GM18873 (cell line): Measurements from ENCODE around the gene GPR34.
"Not testable (repeated sequence)": the region's sequence is repeated elsewhere in the genome, so short reads cannot be mapped to it uniquely, and the experiment has no call there.

ENCODE experiments used
- ATAC-seq: cut with Tn5 transposase; IDR thresholded peaks from one replicate; pipeline ENCODE4 v1.9.1; 2021; ENCODE audit warnings: mild to moderate bottlenecking, moderate library complexity, moderate number of reproducible peaks; ENCODE audit not compliant: unreplicated experiment, low FRiP score

GPR34 gene

GRCh38 chrX:41692162-41692749, 3.5 kb downstream of the GPR34 start:
- ATAC-seq = no peak

GRCh38 chrX:41693024-41693423, 4.3 kb downstream of the GPR34 start:
- no peak for ATAC-seq

GRCh38 chrX:41695426-41695825, 6.7 kb downstream of the GPR34 start:
- ATAC-seq = no peak

GRCh38 chrX:41703574-41704029, 14.8 kb downstream of the GPR34 start:
- no peak for ATAC-seq

GRCh38 chrX:41705042-41705441, 16.3 kb downstream of the GPR34 start:
- ATAC-seq = no peak

- ATAC-seq = no peak
Measured at GRCh38 chrX:41705680-41706374, 17.1 kb downstream of the GPR34 start.

GRCh38 chrX:41707218-41707617, 18.4 kb downstream of the GPR34 start:
- ATAC-seq = no peak

GRCh38 chrX:41708486-41708885, 19.7 kb downstream of the GPR34 start:
- ATAC-seq = no peak

- no peak for ATAC-seq
Measured at GRCh38 chrX:41711021-41711667, 22.4 kb downstream of the GPR34 start.

GRCh38 chrX:41716222-41716621, 27.4 kb downstream of the GPR34 start:
- ATAC-seq = no peak

GRCh38 chrX:41716767-41717473, 28.1 kb downstream of the GPR34 start:
- ATAC-seq = no peak

- no peak for ATAC-seq
Measured at GRCh38 chrX:41718481-41719235, 29.9 kb downstream of the GPR34 start.

- not testable (repeated sequence) for ATAC-seq
Measured at GRCh38 chrX:41719610-41720009, 30.8 kb downstream of the GPR34 start.

GRCh38 chrX:41720125-41720779, 31.5 kb downstream of the GPR34 start:
- ATAC-seq = peak; percentile 84

- ATAC-seq = no peak
Measured at GRCh38 chrX:41721590-41721989, 32.8 kb downstream of the GPR34 start.

- ATAC-seq = no peak
Measured at GRCh38 chrX:41722214-41722613, 33.4 kb downstream of the GPR34 start.

GRCh38 chrX:41722816-41723618, 34.2 kb downstream of the GPR34 start:
- ATAC-seq = no peak

GRCh38 chrX:41723826-41724225, 35.1 kb downstream of the GPR34 start, which contains the start of gene GPR82:
Gene GPR82, plus strand, starts transcription at chrX:41724181. Its CDS starts 2,846 bp downstream, at chrX:41727027.
- ATAC-seq = no peak

- ATAC-seq = no peak
Measured at GRCh38 chrX:41728125-41728524, 39.4 kb downstream of the GPR34 start.
